HL-60/S4 treated with retinoic acid at 250 ng/mL for 4 days and 3 days (cell line): ENCODE data around the gene MGLL.

Experiments used
- in situ Hi-C: fragments of 300-500 bp; cut with MboI; formaldehyde crosslinking; loops from 2 replicates; pipeline ENCODE4 v1.7.0; 2022; ENCODE audit warnings: low sequenced_read_pairs

MGLL gene

DNA sequence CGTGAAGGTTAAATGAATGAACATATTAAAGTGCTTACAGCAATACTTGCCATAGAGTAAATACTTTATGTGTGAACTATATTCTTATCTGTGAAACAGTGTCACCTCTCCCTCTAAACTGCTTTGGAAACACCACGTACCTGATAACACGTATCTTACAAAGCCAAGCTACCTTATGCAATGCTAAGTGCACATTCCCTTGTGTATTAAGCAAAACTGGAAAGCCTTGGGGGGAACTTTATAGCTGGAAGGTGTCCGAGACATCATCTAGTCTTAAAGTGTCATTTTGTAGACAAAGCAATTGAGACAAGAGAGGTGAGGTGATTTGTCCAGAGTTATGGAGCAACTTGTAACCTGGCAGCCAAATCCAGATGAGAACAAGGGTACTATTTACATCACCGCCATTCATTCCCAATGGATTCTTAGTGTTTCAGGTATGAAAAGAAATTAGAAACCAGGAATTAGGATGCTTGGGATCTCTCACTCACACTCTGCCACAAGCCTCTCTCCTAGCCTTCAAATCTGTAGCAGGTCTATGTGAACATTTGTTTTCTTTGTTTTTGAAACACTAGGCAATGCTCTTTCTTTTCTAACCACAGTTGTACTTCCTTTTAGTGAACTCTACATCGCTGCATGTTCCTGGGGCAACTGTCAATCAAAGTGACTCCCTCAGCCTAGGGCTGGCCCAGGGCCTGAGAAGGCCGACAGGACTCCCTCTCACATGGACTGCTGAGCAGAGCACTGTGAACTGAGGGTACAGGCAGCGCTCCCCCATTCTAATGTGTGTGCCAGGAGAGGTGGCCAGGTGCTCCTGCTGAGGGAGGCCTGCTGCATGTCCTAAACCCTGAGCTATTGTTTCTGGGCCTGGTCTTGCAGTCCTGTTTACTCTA, 13.9 kb upstream of the MGLL start:
- in situ Hi-C loops = no loop called here

- in situ Hi-C loops = no loop called here
Measured at GRCh38 chr3:127834771-127835170, 12.5 kb upstream of the MGLL start.

DNA sequence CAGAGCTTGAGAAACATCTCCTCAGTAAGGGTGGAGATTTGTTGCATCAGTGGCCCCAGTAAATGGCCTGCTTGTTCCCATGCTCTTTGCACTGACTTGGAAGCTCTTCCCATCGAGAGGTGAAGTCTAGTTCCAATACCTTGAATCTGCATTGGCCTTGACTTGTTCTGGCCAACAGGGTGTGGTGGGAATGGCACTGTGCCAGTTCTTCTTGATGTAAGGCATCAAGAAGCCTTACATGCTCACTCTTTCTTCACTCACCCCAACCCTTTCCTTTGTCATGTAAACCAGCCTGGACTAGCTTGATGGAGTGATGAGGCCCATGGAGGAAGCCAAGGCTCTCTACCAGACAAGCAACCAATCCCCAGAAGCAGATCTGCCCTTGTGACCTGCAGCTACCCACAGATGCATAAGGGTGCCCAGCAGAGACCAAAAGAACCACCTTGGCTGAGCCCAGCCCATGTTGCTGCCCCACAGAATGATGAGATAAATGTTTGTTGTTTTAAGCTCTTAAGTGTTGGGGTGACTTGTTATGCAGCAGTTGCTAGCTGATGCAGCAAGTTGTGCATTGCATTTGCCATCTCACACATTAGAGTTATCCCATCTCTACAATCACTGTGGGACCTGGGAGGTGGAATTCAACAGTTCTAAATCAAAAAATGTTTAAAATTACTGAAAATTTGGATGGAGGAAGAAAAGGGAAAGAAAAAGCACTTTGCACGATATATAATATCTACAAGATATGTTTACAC, 11.1 kb upstream of the MGLL start:
- in situ Hi-C loops = no loop called here

- in situ Hi-C loops = no loop called here
Measured at GRCh38 chr3:127831723-127832172, 9.4 kb upstream of the MGLL start.

DNA sequence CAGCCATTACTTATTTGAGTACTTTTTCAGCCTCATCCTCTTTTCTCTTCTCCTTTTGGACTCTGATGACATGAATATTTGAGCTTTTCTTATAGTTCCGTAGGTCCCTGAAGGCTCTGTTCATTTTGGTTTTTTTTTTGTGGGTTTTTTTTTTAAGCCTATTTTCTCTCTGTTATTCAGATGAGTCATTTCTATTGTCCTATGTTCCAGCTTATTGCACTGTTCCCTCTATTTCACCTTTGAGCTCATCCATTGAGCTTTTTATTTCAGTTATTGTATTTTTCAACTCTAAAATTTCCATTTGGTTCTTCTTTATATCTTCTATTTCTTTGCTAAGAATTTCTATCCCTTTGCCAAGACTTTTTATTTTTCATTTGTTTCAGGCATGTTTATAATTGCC, 7.2 kb upstream of the MGLL start:
- in situ Hi-C loops = no loop called here

GRCh38 chr3:127827808-127828207, 5.5 kb upstream of the MGLL start:
- in situ Hi-C loops = no loop called here

DNA sequence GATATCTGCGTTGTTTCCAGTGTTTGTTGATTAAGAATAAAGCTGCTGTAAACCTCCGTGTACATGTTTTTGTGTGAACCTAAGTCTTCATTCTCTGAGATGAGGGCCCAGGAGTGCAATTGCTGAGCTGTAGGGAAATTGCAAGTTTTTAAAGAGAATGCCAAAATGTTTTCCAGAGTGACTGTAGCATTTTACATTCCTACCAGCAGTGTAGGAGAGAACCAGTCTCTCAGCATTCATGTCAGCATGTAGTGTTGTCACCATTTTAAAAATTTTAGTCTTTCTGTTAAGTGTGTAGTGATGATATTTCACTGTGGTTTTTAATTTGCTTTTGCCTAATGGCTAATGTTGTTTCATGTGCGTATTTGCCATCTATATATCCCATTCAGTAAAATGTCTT, 3.4 kb upstream of the MGLL start:
- in situ Hi-C loops = no loop called here

DNA sequence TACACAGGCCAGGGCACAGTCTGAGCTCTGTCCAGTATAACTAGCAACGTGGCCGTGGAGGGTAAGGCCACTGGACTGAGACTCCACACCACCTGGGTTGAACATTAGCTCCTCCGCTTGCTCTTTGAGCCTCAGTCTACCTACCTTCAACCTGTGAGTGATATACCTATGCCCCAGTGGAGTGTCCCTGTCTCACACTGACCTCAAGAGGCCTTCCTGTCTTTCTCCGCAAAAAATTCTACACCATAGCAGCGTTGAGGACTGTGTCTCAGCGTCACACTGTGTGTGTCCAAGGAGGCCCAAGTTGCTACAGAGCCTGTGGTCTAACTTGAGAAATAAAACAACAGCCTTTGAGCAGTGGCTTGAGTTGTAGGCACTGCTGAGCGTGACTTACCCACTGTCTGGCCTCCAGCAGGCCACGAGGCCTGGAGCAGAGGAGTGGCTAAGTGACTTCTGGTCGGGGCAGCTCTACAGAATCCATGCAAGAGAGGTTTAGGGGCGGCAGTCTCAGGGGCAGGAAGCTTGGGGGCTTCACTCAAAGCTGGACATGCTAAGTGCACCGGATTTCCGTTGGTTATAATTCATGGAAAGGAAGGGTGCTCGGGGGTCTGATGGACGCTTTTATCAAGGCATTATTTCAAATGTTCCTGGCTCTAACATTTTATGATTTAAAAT, 2.0 kb upstream of the MGLL start:
- in situ Hi-C loops = no loop called here

DNA sequence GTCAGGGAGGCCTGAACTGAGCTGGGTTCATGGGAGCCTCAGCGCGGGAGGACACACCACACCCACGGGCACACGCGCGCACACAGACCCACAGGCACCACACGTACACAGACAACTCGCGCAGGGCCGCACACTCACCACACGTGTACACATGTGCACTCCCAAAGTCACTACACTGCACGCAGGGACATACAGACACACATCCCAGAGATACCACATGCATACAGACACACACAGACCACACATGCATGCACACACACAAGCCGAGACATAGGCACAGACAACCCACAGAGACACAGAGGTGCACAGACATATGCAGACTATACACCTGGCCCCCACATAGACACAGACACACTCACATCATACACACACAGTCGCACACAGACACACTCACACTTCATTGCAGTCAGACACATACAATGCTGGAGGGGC, 1.1 kb upstream of the MGLL start:
- in situ Hi-C loops = no loop called here

GRCh38 chr3:127822682-127823425, 539 bp upstream of the MGLL start:
- in situ Hi-C loops = no loop called here

GRCh38 chr3:127821394-127821793, 921 bp downstream of the MGLL start:
- in situ Hi-C loops = no loop called here

- in situ Hi-C loops = no loop called here
Measured at GRCh38 chr3:127820826-127821313, 1.4 kb downstream of the MGLL start.

- in situ Hi-C loops = no loop called here
Measured at GRCh38 chr3:127820221-127820825, 2.0 kb downstream of the MGLL start.

GRCh38 chr3:127819656-127820055, 2.7 kb downstream of the MGLL start:
- in situ Hi-C loops = no loop called here

- in situ Hi-C loops = no loop called here
Measured at GRCh38 chr3:127819086-127819485, 3.2 kb downstream of the MGLL start.

DNA sequence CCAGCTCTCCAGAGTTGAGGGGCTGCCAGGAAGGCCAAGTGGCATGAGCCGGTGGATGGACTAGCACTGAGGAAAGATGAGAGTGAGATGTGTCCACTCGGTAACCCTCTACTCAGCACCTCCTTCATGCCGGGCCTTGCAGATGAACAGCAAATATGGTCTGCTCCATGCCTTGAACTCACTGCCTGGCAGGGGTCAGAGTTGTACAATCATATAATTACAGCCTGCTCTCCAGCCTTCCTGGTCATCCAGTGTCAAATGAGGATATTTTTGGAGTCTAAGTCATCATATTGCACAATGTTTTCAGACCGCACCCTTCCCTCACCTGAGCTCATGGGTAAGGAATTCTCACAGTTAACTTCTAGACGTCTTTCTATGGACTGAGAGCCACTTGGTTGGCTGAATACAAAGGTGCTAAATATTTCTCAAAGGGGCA, 4.9 kb downstream of the MGLL start:
- in situ Hi-C loops = no loop called here

DNA sequence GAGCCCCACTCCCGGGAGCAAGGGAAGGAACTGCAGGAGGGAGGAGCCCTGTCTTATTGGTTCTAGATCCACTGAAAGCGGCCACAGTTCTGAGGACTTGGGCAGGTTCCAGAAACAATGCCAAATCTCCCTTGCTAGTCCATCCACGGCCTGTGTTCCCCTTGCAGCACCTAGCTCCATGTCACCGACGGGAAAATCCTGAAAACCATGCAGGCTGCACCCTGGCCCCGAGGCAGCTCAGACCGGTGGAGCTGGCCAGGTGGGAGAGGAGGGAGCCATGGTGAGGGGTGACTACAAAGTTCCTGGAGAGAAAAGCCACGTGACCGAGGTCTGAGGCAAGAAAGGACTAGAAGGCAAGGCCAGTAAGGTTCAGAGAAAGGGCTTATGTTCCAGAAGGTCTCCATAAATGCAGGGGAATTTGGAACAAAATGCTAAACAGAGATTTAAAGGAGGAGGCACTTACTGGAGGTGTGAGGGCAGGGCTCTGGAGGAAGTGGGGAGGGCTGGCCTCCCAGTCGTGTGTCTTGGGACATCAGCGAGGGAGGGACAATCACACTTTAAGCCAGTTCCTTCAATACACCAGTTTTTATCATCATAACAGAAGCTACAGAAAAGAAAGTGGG, 5.4 kb downstream of the MGLL start:
- in situ Hi-C loops = no loop called here

DNA sequence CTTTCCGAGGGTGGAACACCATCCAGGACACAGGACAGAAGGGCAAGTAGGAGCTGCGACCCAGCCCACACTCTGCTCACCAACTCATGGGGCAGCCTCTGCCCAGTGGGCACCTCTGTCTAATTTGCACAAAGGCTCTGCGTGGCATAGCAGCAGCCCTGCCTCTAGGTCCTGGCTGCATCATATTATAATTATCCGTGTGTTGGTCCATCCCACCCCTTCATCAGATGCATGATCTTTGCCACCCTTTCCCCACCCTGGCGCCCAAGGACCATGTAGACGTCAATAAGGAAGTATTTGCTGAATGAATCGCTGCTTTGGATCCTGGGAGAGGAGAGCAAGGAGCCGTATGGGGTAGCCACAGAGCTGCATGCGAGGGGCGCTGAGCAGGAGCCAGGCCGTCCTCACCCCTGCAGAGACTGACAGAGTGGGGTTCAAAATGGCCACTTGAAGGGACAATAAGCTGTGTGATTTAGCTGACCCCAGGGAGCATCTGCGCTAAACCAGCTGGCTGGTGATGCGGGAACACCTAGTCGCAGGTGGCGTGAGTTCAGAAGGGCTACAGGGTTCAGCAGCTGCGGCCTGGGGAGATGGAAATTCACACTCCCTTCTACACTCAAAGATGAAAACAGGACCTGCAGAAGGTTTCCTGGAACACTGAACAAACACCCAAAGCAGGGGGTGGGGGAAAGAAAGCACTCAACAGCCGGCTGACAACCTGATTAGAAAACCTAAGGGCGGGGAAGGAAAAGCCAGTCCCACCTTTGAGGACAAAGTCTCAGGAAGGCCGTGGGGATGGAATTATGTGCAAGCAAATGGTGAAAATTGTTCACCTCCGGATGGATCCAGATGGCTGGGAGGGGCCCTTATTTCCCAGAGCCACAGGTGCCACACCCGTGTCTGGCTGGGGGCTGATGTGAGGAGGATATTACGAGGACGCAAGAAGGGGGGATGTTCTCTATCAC, 6.4 kb downstream of the MGLL start:
- in situ Hi-C loops = no loop called here

DNA sequence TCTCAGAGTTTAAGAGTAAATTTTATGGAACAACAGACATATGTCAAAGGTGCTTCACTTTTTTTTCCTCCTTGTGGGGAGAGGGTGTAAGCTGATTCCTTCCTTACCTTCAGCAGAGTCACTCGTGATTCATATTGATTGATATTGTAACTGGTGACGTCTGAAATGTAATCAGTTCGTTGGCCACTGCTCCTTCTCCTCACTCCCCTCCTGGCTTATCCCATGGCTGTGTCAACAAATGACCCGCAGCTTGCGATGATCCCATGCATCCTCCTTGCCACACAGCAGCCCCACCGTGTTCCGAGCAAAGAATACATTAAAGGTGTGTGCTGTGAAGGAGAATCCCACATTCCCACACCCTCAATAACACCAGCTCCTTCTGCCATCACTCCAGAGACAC, 7.3 kb downstream of the MGLL start:
- in situ Hi-C loops = no loop called here
